Liver (tissue), 3 donors: ENCODE measurements around the gene PSMB11.

Experiments used
- CTCF ChIP-seq: fragments of 150-350 bp; IDR thresholded peaks from 2 replicates; pipeline ENCODE4 v1.5.1; 2017; ENCODE audit warnings: improper control_type of control experiment, low read depth, low read length; ENCODE audit not compliant: missing input control
- EGR1 ChIP-seq, 2 donors: IDR thresholded peaks; 2 replicates each; pipeline ENCODE4 v1.6.1; 2016 to 2018; ENCODE audit warnings: antibody characterized with exemption in 2 of 2, low read depth in 2 of 2
- FOXA1 ChIP-seq: IDR thresholded peaks from 2 replicates; pipeline ENCODE4 v1.6.1; 2016; ENCODE audit warnings: antibody characterized with exemption
- GABPA ChIP-seq, 2 donors: IDR thresholded peaks in 1 of 2; conservative IDR thresholded peaks in 1 of 2; 2 replicates each; pipeline ENCODE4 v1.6.1; 2016; ENCODE audit warnings: antibody characterized with exemption in 2 of 2, mild to moderate bottlenecking in 1 of 2, moderate library complexity in 1 of 2
- HNF4A ChIP-seq, 2 donors: conservative IDR thresholded peaks; 2 replicates each; pipeline ENCODE4 v1.6.1; 2016; ENCODE audit warnings: antibody characterized with exemption in 2 of 2, mild to moderate bottlenecking in 2 of 2
- JUND ChIP-seq, 2 donors: IDR thresholded peaks; 2 replicates each; pipeline ENCODE4 v1.6.1; 2016; ENCODE audit warnings: antibody characterized with exemption in 2 of 2
- MAX ChIP-seq: IDR thresholded peaks from 2 replicates; pipeline ENCODE4 v1.6.1; 2016; ENCODE audit warnings: antibody characterized with exemption
- RAD21 ChIP-seq, 2 donors: IDR thresholded peaks; 2 replicates each; pipeline ENCODE4 v1.6.1; 2016; ENCODE audit warnings: antibody characterized with exemption in 2 of 2, mild to moderate bottlenecking in 2 of 2
- REST ChIP-seq: IDR thresholded peaks from 2 replicates; pipeline ENCODE4 v1.6.1; 2016; ENCODE audit warnings: antibody characterized with exemption, mild to moderate bottlenecking
- TAF1 ChIP-seq: conservative IDR thresholded peaks from 2 replicates; pipeline ENCODE4 v1.6.1; 2016; ENCODE audit warnings: antibody characterized with exemption, mild to moderate bottlenecking
- YY1 ChIP-seq: IDR thresholded peaks from 2 replicates; pipeline ENCODE4 v1.6.1; 2016; ENCODE audit warnings: antibody characterized with exemption, mild to moderate bottlenecking
- TF ChIP-seq, protein P1 (sequence below): IDR thresholded peaks from 2 replicates; pipeline ENCODE4 v1.6.1; 2016; ENCODE audit warnings: antibody characterized with exemption
- TF ChIP-seq, protein P2 (sequence below): IDR thresholded peaks from 2 replicates; pipeline ENCODE4 v1.6.1; 2016; ENCODE audit warnings: antibody characterized with exemption
- donor health status: healthy.
- donor health status: healthy.

- TF ChIP-seq CTCF (no peak), RAD21 (IDR thresholded peaks at IDR 0.05) (no peak), YY1 (no peak), JUND (IDR thresholded peaks at IDR 0.05) (no peak), EGR1 (IDR thresholded peaks at IDR 0.05; ENCODE audit: low read depth in 2 of 2) (no peak), REST (no peak), TAF1 (no peak), HNF4A (conservative IDR thresholded peaks at IDR 0.05) (no peak), MAX (no peak), GABPA (IDR thresholded peaks at IDR 0.05 in 1 of 2, conservative IDR thresholded peaks at IDR 0.05 in 1 of 2) (no peak), FOXA1 (no peak)
- TF ChIP-seq, protein P1, sequence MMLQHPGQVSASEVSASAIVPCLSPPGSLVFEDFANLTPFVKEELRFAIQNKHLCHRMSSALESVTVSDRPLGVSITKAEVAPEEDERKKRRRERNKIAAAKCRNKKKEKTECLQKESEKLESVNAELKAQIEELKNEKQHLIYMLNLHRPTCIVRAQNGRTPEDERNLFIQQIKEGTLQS, result no peak
- TF ChIP-seq, protein P2, sequence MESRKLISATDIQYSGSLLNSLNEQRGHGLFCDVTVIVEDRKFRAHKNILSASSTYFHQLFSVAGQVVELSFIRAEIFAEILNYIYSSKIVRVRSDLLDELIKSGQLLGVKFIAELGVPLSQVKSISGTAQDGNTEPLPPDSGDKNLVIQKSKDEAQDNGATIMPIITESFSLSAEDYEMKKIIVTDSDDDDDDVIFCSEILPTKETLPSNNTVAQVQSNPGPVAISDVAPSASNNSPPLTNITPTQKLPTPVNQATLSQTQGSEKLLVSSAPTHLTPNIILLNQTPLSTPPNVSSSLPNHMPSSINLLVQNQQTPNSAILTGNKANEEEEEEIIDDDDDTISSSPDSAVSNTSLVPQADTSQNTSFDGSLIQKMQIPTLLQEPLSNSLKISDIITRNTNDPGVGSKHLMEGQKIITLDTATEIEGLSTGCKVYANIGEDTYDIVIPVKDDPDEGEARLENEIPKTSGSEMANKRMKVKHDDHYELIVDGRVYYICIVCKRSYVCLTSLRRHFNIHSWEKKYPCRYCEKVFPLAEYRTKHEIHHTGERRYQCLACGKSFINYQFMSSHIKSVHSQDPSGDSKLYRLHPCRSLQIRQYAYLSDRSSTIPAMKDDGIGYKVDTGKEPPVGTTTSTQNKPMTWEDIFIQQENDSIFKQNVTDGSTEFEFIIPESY, result no peak
These were observed 1.9 kb upstream of the PSMB11 start for GRCh38 chr14:23040100-23040499.
